HS-27A (cell line): ENCODE measurements around the gene HOXC6.

Experiments used
- DNase-seq: peaks from one replicate; pipeline ENCODE4 v3.0.0-alpha.2; 2012; ENCODE audit warnings: low read depth, missing footprints

Gene HOXC6

GRCh38 chr12:54042970-54043853 lies 15.0 kb downstream of the HOXC6 start:
- DNase-seq: no peak

- no peak for DNase-seq
Measured at GRCh38 chr12:54044425-54045103, 16.3 kb downstream of the HOXC6 start.

GRCh38 chr12:54045401-54045800 lies 17.2 kb downstream of the HOXC6 start:
- DNase-seq: no peak

- DNase-seq: no peak
Measured at GRCh38 chr12:54045868-54046521, 17.8 kb downstream of the HOXC6 start.

GRCh38 chr12:54046809-54047159 lies 18.5 kb downstream of the HOXC6 start:
- no peak for DNase-seq

- DNase-seq: no peak
Measured at GRCh38 chr12:54047160-54047963, 19.1 kb downstream of the HOXC6 start.

GRCh38 chr12:54047964-54048303 lies 19.7 kb downstream of the HOXC6 start:
- no peak for DNase-seq

GRCh38 chr12:54048406-54049093 lies 20.3 kb downstream of the HOXC6 start:
- DNase-seq: no peak

GRCh38 chr12:54049108-54049507 lies 20.9 kb downstream of the HOXC6 start:
- no peak for DNase-seq

GRCh38 chr12:54050482-54050810 lies 22.2 kb downstream of the HOXC6 start:
- DNase-seq: no peak

GRCh38 chr12:54051026-54051842 lies 23.0 kb downstream of the HOXC6 start:
- no peak for DNase-seq

GRCh38 chr12:54051874-54052437 lies 23.7 kb downstream of the HOXC6 start:
- DNase-seq: no peak

GRCh38 chr12:54052438-54053002 lies 24.3 kb downstream of the HOXC6 start:
- DNase-seq: no peak

GRCh38 chr12:54053003-54053750 lies 24.9 kb downstream of the HOXC6 start:
- no peak for DNase-seq

GRCh38 chr12:54053751-54054741 lies 25.8 kb downstream of the HOXC6 start, which contains the start of gene HOXC4:
TSS of gene HOXC4 (plus strand) at chr12:54053835. CDS start at chr12:54053923, 88 bp downstream.
- DNase-seq: no peak

- no peak for DNase-seq
Measured at GRCh38 chr12:54054742-54055194, 26.5 kb downstream of the HOXC6 start.

GRCh38 chr12:54055552-54055951 lies 27.3 kb downstream of the HOXC6 start:
- DNase-seq: no peak

GRCh38 chr12:54056110-54056509 lies 27.9 kb downstream of the HOXC6 start:
- DNase-seq: no peak
